HT1080 (cell line): Measurements from ENCODE around the gene KCNK4. TPM values are rescaled to one million over a fixed set of nuclear protein-coding genes. Genes with fewer than 3 reads are reported as not detected.
"Not testable (repeated sequence)": the region's sequence is repeated elsewhere in the genome, so short reads cannot be mapped to it uniquely, and the experiment has no call there.

ENCODE experiments used
- DNase-seq: peaks from one replicate; pipeline ENCODE4 v3.0.0-alpha.2; 2015; ENCODE audit warnings: low read depth
- total RNA-seq: library from RNA; depleted of rRNA; stranded (reverse); fragments of >200 nt; shearing (Covaris generic); gene quantifications from 2 replicates; pipeline ENCODE4 v1.2.3, GENCODE V29; 2014

KCNK4 gene
- total RNA-seq, 1 experiment from 2014 or later, result not detected

DNA sequence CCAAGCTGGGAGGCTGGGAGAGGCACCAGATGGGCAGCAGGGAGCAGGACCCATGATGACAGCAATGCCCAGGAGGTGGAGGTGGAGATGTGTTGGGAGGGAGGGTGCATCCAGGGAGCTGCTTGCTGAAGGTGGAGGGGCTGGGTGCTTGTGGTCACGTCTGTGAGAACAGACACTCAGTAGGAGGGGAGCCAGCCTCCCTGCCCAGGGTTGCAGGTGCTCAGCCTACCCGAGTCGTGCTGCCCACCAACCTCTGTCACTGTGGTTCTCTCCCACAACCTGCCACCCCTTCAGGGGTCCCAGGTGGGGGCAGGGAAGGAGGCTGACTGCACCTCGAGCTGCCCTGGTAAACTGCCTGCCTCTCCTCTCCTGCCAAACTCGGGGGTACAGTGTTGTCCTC lies 32.3 kb downstream of the KCNK4 start:
- no peak for DNase-seq

DNA sequence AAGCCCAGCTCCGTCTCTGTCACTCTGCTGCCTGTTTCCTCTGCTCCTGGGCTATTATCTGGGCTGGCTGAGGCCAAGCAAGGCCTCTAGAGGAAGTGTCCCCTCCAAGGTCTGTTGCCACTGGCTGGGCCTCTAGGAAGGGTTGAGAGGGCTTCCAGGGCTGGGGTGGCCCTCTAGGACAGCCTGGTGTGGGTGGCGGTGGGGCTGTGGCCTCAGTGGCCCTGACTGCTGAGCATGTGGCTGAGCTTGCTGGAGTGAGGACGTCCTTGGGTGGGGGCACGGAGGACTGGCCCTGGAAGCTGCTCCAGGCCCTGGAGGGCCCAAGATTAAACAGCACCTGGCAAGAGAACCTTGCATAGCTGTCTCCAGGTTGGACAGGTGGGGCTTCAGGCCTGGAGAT lies 32.9 kb downstream of the KCNK4 start:
- not testable (repeated sequence) for DNase-seq

DNA sequence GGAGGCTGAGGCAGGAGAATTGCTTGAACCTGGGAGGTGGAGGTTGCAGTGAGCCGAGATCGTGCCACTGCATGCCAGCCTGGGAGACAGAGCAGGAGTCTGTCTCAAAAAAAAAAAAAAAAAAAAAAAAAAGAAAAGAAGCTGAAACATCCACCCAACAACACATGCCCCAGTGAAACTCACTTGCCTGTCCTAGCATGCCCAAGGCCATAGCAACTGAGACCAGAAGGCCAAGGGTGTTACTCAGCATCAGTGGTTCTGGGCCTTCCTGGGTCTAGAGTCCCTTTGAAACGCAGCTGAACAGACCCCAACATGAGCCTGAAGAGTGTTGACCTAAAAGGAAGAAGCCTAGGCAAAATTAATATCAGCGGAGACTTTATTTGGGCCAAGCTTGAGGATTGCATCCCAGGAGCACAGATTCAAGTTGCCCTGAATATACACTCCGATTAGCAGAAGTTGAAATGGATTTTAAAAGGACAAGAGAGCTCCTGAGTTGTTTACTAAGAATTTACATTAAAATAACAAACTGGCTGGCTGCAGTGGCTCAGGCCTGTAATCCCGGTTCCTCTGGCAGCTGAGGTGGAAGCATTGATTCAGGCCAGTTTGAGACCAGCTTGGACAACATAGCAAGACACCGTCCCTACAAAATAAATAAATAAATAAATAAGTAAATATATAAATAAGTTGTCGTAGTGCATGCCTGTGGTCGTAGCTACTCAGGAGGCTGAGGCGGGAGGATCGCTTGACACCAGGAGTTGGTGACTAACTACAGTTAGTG lies 33.8 kb downstream of the KCNK4 start:
- DNase-seq, result no peak

DNA sequence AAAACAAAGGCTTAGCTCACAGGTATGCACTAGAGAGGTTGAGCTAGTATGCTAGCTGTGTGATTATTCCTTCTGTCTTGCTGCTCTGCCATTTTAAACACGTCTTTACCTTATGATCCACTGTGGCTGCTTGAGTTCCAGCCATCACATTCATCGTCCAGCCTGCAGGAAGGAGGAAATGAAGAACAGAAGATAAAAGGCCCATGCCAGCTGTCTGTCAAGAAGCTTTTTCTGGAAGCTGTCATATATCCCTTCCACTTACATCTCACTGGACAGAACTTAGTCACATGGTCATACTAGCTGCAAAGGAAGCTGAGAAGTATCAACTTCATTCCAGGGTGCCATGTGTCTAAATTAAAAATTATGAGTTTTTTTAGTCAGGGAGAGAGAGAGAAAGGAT lies 36.3 kb downstream of the KCNK4 start:
- DNase-seq, result no peak

DNA sequence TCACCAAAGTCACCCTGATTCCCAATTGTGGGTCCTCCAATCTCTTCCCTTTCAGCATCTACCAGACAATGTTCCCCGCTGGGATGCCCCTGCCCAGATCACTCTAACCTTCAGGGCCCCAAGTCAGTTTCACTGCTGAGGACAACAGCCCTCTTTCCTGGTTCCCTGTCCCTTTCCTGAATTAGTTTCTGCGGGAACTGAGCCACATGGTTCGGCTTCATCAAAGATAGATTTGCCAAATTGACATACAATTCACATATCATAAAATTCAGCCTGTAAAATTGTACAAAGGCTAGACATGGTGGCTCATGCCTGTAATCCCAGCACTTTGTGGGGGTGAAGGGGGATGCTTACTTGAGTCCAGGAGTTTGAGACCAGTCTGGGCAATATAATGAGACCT lies 36.9 kb downstream of the KCNK4 start:
- no peak for DNase-seq

DNA sequence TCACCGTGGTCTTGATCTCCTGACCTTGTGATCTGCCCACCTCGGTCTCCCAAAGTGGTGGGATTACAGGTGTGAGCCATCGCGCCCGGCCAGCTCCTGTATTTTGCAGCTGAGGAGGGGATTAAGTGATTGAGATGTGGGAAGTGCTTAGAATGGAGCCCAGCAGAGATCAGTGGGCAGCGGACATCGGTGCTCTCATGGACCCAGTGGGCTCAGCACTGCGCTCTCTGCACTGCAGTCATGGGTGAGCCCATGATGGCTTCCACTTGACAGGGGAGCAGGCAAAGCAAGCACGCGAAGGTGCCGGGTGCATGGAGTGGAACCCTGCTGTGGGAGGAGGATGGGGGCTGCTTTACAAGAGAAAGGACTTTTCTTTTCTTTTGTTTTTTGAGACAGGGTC lies 39.8 kb downstream of the KCNK4 start:
- DNase-seq, result no peak

DNA sequence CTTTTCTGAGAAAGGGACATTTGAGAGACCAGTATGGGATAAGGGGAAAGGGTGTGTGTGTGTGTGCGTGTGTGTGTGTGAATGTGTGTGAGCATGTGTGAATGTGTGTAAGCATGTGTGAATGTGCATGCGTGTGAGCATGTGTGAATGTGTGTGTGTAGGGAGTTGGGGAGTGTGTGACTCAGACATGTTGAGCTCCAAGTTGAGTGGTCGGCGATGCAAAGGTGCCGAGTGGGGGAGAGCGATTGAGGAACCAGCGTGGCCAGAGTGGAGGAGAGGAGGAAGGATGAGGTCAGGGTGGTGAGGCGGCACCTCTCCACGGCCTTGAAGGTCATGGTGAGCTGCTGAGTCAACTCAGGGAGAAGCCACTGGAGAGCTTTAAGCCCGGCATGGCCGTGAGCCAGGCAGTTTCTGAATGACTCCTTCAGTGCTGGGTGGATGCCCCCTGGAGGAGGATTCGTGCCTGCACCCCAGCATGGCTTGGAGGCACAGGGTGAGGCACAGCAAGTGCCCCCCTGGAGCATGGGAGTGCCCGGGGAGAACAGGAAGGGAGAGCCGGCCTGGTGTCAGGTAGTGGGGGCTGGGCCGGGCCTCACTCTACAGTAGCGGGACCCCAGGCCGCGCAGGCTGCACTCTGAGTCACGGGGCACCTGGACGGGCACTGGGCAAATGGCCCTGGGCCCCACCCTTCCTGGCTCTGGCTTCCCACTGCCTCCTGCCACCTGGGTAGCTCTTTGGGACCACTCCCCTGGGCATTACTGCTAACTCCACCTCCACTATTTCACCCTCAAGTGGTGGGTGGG lies 40.7 kb downstream of the KCNK4 start:
- peak; percentile 90 for DNase-seq

DNA sequence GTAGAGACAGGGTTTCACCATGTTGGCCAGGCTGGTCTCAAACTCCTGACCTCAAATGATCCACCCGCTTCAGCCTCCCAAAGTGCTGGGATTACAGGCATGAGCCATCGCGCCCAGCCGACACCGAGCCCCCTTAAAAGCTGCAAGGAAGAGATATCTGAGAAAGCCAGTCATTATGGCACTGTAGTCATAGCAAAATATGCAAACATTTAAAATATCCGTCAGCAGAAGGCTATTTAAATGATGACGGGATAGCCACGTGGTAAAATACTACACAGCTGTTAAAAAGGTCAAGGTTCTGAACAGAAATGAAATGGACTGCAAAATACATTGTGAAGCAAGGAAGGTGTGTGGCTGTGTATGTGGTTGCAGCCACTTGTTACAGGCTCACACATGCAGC lies 42.5 kb downstream of the KCNK4 start:
- DNase-seq, result no peak

DNA sequence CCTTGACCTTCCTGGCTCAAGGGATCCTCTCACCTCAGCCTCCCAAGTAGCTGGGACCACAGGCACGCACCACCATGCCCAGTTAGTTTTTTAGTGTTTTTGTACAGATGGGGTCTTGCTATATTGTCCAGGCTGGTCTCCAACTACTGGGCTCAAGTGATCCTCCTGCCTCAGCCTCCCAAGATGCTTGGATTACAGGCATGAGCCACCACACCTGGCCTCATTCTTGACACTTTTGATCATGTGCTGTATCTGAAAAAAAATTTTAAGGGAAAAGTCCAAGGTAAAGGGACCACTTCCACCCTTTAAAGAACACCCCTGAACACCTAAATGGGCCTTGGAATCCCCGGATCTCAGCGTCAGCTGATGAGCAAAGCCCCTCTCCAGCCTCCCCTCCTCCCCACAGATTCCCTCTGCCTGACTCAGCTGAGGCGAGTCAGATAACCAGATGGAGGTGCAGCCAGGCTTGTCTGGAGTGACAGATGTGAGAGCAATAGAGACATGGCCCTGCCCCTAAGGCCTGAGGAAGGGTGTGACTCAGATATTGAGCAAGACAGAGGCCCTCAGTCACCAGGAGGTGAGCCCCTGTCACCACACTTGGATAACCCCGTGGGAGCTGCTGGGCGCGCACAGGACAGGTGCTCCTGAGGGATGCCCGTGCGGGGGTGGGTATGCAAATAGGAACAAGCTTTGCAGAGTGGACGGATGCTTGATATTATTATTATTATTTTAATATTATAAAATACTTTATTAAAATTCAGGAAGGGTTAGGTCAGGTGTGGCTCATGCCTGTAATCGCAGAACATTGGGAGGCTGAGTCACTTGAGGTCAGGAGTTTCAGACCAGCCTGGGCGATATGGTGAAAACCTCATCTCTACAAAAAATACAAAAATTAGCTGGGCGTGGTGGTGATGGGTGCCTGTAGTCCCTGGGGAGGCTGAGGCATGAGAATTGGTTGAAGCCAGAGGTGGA lies 43.9 kb downstream of the KCNK4 start:
- peak; percentile 98 for DNase-seq

DNA sequence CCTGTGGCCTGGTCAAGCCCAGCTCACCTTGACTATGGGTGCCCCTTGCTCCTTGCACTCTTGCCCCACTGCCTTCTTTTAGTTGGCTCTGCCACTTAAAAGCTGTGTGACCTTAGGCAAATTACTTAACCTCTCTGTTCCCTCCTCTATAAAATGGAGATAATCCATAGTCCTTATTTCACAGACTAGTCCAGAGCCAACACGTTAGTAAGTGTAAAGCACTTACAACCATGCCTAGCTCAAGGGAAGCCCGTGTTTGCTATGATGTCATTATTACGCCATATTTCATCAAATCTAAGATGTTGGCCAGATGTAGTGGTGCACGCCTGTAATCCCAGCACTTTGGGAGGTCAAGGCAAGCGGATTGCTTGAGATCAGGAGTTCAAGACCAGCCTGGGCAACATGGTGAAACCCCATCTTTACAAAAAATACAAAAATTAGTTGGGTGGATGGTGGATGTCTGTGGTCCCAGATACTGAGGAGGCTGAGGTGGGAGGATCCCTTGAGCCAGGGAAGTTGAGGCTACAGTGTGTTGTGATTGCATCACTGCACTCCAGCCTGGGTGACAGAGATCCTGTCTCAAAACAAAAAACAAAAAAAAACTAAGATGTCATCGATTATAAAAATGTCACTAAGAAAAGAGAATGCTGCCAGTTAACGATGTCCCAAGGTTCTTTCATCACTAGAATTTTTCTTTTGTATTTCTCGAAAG lies 46.6 kb downstream of the KCNK4 start:
- no peak for DNase-seq

DNA sequence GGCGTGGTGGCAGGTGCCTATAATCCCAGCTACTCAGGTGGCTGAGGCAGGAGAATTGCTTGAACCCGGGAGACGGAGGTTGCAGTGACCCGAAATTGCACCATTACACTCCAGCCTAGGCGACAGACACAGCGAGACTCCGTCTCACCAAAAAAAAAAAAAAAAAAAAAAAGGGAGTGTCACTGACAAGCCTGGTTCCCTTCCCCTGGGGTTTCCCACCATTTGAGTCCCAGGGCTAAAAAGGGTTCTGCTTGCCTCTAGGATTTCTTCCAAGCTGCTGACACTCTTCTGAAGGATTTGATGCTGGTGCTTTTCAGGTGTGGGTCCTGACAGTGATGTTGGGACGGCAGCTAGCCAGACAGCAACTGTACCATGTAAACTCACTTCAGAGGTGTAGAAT lies 47.6 kb downstream of the KCNK4 start:
- no peak for DNase-seq

DNA sequence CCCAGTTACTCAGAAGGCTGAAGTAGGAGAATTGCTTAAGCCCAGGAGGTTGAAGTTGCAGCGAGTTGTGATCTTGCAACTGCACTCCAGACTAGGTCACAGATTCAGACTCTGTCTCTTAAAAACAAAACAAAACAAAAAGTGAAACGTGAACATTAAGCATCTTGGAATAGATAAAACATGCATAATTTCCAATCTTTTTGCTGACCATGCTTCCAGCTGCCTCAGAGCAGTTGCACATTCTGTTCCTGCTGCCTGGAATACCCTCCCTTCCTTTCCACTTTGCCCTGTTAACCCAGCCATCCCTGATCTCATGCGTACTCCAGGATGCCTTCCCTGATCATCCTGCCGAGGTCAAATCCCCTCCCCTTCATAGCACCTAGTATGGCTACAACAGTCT lies 48.2 kb downstream of the KCNK4 start:
- DNase-seq, result no peak

DNA sequence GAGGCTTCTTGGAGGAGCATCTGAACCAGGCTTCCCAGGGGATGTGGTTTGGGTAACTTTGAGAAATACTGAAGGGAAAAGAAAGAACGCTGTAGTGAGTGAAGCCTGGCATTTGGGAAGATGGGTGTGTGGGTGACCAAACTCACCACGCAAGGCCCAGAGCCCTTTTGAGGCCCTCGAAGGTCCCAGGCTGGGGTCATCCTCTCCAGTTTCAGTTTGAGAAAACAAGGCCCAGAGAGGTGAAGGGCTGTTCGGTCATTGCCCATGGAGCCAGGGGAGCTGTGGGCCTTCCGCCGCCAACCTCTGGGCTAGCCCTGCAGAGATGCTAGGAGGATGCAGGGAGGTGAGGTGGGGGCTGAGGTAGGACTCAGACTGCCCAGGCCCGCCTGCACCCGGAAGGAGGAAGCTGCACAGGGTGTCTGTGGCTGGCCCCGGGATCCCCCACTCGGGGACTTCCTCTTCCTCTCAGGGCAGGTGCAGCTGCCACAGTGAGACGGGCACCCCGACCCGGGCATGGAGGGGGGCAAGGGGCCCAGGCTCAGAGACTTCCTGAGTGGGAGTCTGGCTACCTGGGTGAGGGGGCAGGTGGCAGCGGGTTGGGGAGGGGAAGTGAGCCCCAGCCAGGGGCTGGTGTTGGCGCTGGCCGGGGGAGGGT lies 48.8 kb downstream of the KCNK4 start, which contains the start of gene CCDC88B:
Gene CCDC88B (plus strand): TSS at position 451 of the 655 bp plus-strand sequence. CDS start 63 bp downstream, at position 514.
- DNase-seq, result no peak

DNA sequence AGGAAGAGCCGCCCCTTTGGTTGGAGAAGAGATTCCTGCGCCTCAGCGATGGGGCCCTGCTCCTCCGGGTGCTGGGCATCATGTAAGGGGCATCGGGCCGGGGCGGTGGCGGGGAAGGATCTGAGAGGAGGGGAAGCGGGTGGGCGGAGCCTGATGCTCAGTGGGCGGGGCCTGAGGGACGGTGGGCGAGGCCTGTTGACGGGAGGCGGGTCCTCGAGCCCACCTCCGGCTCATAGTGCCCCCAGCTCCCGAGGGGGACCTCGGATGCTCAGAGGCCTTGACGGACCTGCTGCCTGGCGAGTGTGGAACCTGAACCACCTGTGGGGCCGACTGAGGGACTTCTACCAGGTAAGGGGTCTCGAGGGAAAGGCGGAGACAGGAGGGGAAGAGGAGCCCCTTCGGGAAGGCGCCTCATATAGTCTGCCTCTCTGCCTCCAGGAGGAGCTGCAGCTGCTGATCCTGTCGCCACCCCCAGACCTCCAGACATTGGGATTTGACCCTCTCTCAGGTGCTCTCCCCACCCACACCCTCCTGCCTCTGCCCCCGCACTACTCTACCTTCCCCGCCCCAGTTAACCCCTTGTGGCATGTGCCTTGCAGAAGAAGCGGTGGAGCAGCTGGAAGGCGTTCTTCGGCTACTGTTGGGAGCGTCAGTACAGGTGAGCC lies 49.7 kb downstream of the KCNK4 start:
- DNase-seq, result no peak

DNA sequence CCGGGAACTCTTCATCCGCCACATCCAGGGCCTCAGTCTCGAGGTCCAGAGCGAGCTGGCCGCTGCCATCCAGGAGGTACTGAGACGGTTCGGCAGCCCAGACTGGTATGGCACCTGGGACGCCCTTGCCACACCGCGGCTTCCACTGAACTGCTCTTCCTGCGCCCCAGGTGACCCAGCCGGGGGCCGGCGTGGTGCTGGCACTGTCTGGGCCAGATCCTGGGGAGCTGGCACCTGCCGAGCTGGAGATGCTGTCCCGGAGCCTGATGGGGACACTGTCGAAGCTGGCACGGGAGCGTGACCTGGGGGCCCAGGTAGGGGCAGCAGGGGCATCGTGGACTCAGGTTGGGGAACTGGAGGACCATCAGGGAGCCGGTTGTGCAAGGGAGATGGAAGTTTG lies 50.3 kb downstream of the KCNK4 start:
- no peak for DNase-seq

DNA sequence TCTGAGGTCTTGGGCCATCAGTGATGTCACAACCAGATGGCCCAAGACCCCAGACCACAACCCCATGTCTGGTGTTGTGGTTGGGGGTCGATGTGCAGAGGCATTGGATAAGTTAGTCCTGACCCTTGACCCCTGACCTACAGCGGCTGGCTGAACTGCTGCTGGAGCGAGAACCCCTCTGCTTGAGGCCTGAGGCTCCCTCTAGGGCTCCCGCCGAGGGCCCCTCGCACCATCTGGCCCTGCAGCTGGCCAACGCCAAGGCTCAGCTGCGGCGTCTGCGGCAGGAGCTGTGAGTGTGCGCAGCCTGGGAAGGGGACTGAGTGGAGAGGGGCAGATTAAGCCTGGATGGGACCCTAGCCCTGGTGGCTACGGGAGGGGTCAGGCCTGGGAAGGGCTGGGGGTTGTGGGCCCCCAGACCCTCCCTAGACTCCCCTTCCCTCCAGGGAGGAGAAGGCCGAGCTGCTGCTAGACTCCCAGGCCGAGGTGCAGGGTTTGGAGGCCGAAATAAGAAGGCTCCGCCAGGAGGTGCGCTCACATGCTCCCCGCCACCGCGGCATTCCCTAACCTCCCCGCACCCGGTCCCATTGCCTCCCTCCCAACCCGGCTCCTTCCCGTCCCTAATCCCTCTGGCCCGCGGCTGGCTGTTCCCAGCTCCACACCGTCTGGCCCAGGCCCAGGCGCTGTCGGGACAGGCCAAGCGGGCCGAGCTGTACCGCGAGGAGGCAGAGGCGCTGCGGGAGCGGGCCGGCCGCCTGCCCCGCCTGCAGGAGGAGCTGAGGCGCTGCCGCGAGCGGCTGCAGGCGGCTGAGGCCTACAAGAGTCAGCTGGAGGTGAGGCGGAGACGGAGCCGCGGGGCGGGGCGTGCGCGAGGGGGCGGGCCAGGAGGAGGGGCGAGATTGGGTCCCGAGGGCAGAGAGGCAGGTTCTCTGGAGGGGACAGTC lies 51.0 kb downstream of the KCNK4 start:
- DNase-seq, result peak; percentile 72

DNA sequence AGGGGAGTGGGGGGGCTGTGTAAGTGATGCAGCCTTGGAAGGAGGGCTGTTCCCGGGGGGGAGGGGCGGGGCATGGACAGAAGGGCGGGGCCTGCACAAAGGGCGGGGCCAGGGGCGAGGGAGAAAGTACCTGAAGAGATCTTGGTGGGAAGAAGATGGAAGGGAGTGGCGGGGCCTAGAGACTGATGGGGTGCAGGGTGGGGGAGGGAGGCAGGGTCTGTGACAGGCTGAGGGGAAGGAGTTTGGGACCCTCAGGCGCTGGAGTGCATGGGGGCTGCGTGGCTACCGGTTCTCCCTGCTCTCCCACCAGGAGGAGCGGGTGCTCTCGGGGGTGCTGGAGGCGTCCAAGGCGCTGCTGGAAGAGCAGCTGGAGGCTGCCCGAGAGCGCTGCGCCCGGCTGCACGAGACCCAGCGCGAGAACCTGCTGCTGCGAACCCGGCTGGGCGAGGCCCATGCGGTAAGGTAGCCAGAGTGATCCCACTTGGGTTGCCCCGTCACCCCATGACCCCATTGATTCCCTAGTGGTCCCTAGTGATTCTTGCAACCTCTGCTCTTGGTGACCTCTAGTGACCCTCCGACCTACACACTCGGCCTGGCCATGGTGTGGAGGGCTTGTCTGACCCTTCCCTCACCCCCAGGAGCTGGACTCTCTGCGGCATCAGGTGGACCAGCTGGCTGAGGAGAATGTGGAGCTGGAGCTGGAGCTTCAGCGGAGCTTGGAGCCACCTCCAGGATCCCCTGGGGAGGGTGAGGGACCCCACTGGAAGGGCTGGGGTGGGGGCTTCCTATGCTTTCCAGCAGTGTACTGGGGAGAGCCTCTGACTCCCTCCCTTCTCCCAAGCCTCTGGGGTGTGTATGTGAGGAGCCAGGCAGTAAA lies 52.0 kb downstream of the KCNK4 start:
- DNase-seq, result no peak
